ENCODE measurements around the gene TMEM171.

The TMEM171 gene

GRCh38 chr5:73122875-73123810, 2.8 kb downstream of the TMEM171 start:
- DNase-seq, result no peak

DNA sequence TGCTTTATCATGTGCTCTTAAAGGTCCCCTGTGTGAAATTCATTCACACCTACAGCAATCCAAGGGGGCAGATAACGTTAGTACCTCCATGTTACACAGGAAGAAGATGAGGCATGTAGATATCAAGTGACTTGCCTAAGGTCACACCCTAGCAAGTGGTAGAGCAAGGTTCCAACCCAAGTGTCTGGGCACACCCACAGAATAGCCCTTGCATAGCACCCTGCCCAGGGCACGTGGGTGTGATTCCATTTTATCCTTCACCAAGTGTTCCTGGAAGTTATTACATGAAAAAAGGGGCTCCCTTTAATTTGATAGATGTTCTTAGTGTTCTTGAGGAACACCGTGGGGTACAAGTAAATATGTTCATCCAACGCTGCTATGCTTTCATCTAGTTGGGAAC, 4.9 kb downstream of the TMEM171 start:
- DNase-seq, result no peak

- no peak for DNase-seq
These were observed 6.0 kb downstream of the TMEM171 start for GRCh38 chr5:73126381-73126780.

- no peak for DNase-seq
These were observed 6.6 kb downstream of the TMEM171 start for GRCh38 chr5:73126957-73127356.

DNA sequence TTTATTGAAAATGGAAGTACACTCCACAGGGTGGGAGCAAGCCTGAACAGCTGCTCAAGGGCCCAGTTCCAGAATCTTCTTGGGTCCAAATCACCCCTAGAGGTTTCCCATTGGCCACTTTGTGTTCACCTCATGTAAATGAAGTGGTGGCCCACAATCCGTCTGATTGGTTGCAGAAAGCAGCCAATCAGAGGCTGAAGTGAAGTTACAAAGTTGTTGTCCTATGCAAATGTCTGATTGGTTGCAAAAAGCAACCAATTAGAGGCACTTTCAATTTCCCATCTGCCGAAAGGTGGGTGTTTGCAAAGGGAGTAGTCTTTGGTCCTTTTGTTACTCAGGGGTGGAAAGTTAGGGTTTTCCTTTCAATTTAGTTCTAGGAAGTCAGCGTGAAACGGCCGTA, 8.8 kb downstream of the TMEM171 start:
- DNase-seq, result no peak

DNA sequence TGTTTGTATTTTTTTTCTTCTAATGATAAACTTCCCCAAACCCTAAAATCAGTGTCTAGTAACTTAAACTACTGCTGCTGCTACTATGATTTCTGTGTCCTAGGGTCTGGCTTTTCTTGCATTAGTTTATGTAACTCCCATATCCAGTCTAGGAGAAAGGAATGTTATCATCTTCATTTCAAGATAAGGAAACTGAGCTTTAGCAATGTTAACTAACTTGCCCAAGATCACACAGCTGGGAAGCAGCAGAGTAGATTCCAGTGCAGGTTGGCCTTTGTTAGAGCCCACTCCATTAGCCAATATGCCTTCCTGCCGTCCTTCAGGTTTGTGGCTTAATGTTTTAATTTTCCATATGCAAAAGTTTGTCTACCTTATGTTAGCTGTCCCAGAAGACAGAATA, 10.4 kb downstream of the TMEM171 start:
- no peak for DNase-seq

DNA sequence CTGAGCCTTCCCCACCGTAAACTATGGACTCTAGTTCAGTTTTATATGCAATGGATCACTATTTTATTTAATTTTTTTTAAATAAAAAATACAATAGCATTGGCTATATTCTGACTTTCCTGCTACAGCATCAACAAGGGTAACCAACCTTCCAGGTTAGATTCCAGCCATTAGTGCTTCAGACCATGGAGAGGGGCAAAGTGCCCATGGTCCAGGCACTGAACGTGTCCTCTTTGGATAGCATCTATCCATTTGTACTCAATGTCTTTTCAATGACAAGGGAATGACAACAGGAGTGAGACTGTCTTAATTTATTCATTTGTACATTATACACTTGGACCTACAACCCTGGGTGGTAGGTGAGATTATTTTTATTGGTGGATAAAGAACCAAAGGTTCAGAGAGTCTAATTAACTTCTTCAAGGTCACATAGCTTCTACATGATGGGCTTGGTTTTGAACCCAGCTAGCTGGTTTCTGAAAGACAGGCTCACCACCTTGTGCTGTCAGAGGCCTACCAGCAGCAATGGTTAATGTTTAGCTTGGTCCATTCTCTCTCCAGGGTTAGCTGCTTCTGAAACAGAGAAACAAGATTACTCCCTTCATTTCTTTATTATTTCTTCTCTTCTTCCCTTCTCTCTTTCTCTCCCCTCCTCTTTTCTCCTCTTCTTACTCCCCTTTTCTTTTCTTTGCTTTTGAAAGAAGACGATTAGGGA, 11.5 kb downstream of the TMEM171 start:
- DNase-seq, result no peak

GRCh38 chr5:73132759-73133158, 12.4 kb downstream of the TMEM171 start:
- no peak for DNase-seq

DNA sequence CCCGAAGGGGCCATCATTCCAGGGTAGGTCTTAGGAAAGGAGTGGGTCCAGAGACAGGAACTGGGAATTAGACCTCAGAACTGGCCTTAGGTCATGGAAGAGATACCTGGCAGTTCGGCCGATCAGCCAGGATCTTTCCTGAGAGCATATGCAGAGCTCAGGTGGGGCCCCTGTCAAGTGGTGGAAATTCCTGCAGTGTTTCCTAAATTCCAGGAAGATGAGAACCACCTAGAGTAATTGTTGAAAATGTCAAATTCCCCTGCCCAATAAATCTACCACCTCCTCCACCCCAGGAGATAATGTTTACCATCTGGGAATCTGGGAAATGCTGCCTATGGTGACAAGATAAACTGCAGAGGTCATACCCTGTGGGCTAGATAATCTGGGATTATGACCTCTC, 14.6 kb downstream of the TMEM171 start:
- DNase-seq, result no peak

DNA sequence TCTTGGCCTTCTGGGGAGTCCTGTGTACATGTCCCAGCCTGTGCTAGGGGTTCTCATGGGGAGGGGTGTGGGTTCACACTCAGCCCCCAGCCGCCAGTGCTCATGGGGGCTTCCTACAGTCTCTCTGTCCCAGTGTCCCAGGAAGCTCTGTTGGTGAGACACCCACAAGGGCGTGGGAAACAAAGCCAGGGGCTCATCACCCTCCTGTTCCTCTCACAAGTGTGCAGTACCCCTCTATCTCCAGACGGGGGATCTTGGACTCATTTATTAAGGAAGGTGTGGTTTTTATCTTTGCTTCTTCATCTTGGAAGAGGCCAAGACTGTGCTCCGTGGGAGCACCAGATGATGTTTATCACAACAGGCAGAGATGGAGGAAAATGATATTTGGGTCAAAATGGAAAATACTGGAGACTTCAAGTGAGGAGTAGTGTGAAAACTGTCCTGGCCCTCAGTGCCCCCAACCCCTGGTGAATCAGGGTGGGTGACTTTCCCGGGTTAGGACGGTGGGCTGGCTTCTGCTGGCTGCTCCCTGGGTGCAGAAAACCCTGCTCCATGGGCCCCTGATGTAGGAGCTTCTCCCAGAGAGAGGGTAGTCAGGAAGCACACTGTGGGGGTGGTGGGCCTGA, 15.2 kb downstream of the TMEM171 start:
- no peak for DNase-seq

DNA sequence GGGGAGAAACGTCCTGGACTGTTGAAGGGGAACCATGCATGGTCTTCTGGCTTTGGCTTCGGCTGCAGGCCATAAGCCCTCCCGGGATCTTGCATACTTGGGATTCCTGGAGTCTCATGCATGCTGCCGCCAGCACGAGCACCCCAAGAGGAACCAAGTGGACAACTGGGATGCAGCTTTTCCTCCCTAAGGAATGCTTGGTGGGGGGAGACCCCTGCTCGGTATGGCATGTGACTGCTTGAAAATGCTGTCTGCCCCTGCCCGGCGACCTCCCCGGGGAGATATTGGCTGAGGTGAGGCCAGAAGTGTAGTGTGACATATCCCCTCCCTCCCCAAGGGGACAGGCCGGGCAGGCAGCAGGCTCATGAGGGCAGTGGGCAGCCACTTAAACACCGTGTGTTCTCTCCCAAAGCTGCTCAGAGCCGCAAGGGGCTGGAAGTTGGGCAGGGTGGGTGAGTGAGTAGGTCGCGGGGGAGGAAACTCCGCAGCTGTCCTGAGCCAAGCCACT, 15.7 kb downstream of the TMEM171 start:
- DNase-seq, result no peak

- no peak for DNase-seq
These were observed 17.5 kb downstream of the TMEM171 start for GRCh38 chr5:73137563-73138530.

GRCh38 chr5:73139485-73139884, 19.1 kb downstream of the TMEM171 start:
- DNase-seq, result no peak

GRCh38 chr5:73140801-73141200, 20.4 kb downstream of the TMEM171 start:
- DNase-seq, result no peak

DNA sequence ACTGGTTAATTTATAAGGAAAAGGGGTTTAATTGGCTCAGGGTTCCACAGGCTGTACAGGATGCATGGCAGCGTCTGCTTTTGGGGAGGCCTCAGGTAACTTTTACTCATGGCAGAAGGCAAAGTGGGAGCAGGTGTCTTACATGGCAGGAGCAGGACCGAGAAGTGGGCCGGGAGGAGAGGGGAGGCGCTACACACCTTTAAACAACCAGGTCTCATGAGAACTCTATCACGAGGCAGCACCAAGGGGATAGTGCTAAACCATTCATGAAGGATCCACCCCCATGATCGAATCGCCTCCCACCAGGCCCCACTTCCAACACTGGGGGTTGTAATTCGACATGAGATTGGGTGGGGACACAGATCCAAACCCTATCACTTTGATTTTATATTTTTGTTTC, 21.7 kb downstream of the TMEM171 start:
- no peak for DNase-seq

DNA sequence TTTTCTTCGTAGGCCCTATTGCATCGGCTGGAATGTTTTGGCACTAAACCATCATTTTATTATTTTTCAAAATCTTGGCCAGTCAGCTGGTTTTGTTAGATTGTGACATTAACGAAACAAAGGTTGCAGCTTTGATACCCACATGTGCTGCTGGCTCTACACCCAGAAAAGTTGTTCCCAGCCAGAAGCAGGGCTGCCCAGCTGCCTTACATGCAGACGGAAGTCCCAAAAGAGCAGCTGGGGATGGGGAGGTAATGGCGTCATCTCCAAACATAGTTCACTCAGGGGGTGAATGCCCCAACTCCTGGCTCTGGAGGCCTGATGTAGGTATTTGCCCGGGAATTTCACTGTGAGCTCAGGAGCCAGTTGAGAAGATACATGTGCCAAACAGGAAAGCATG, 23.3 kb downstream of the TMEM171 start:
- no peak for DNase-seq

DNA sequence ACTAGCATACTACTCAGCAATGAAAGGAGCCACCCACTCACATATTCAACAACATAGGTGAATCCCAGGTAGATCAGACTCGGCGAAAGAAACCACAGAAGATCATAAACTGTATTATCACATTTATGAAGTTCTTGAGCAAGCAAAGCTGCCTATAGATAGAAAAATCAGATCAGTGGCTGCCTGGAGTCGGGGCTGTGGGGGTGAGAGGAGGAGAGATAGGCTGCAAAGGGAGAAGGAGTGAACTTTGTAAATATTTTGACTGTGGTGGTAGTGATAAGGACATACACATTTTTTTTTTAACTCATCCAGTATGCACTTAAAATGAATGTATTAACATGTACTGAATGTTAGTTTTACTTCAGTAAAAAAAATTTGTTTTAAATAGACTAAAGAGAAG, 29.2 kb downstream of the TMEM171 start:
- DNase-seq, result no peak

- DNase-seq, result no peak
These were observed 30.5 kb downstream of the TMEM171 start for GRCh38 chr5:73150876-73151275.

DNA sequence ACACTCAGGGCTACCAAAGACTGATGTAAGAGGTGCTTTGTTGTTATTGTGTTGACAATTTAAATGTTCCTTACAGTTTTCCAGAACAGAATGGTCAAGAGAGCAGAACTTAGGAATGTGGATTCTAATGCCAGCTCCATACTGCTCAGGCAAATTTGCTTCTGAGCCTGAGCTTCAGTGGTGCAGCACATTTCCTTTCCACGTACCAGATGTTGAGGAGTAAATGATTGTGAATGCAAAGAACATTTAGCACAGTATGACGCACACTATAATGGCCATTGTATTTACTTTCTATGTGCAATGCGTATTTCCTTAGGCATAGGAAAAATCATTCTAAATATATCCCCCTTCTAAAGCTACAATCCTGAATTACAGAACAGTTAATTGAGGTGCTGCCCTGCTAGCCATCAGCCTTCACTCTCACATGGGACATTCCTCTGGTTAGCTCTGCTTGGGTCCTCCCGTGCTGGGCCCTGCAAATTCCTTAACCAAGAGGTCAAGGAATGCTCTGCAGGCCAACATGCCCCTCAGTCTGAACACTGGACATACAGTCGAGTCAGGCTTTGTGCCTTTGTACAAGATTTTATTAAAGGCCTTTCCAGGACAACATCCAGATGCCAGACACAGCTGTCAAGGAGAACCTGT, 31.5 kb downstream of the TMEM171 start:
- DNase-seq, result no peak

DNA sequence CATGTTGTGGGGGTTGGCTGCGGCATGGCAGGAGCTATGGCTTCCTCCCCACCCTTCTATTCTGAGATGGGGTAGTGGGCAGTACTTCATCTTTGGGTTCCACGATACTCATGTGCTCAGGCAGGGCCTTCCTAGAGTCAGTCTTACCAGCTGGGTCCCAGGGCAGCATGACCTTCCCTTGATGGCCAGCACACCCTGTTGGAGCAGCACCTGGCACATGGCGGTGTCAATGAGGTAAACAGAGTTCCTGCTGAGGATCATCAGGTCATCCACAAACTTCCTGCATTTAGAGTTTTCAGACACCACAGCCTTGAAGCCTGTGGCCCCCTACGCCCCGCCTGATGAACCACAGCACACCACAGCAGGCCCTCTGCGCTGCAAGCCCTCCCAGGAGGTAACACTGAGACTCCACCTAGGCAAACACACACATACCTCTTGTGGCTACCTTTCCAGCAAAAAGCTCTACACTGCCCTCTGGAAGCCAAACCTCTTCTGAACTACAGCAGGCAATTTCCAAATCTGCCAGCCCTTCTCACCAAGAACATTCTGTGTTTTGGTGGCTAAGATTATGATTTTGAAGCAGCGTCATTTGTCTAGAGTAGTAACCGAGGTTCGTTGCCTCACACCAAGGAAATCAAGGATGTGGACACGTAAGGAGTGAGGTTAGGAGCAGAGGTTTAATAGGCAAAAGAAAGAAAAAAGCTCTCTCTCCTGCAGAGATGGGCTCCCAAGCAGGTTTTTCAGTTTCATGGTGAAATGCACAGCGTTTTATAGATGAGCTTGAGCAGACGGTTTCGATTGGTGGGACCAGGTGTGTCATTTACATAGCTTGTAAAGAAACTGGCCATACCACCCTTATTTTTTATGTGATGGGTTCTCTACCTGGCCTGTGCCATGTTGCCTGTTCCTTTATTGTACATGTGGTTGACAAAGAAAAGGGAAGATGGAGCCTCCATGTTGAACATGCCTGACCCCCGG, 32.3 kb downstream of the TMEM171 start:
- no peak for DNase-seq

GRCh38 chr5:73153513-73153912, 33.1 kb downstream of the TMEM171 start:
- DNase-seq, result no peak

Measured in stimulated activated CD4-positive, alpha-beta T cell treated with anti-CD3 and anti-CD28 coated beads, Interleukin-4, amount 100 ng/mL, for 4 hours (primary cell).